ENCODE measurements around the gene TLCD3A. TPM values are rescaled to one million over a fixed set of nuclear protein-coding genes. Genes with fewer than 3 reads are reported as not detected.
"Not testable (repeated sequence)": the region's sequence is repeated elsewhere in the genome, so short reads cannot be mapped to it uniquely, and the experiment has no call there.

Gene TLCD3A
- total RNA-seq, 2 experiments from 2014 or later: 6.9 to 8.4 TPM

- peaks cover 12% of the 10 kb centered on the region for H3K4me1 Mint-ChIP-seq (ENCODE audit: low read depth)
- H3K36me3 Mint-ChIP-seq: peaks cover 45% of the 10 kb centered on the region
- ChIA-PET CTCF (no interaction called here), POLR2A (interaction anchor here (1.2 kb wide), 1 partner anchor 9 kb away, joined by 5 read pairs; no protein-coding TSS in a partner anchor)
- DNase-seq: no peak
- H3K27ac Mint-ChIP-seq: no peak overlapping the region
- intact Hi-C loops (cut with micrococcal nuclease): no loop called here
- H3K4me3 Mint-ChIP-seq: no peak overlapping the region
- H3K9me3 Mint-ChIP-seq: no peaks in the 10 kb centered on the region
- no peaks in the 10 kb centered on the region for H3K27me3 Mint-ChIP-seq
Observed at GRCh38 chr17:742147-742793, 9.9 kb downstream of the TLCD3A start.

GRCh38 chr17:743139-743538 is 10.7 kb downstream of the TLCD3A start:
- ChIA-PET CTCF (no interaction called here), POLR2A (no interaction called here)
- Mint-ChIP-seq H3K4me1 (ENCODE audit: low read depth) (peaks cover 15% of the 10 kb centered on the region), H3K4me3 (no peak overlapping the region), H3K27ac (no peak overlapping the region), H3K9me3 (no peaks in the 10 kb centered on the region), H3K36me3 (peaks cover 49% of the 10 kb centered on the region), H3K27me3 (no peaks in the 10 kb centered on the region)
- intact Hi-C loops (cut with micrococcal nuclease): no loop called here
- DNase-seq: no peak

GRCh38 chr17:744937-745336 is 12.5 kb downstream of the TLCD3A start:
- no peak overlapping the region for H3K27ac Mint-ChIP-seq

GRCh38 chr17:745406-745805 is 13.0 kb downstream of the TLCD3A start:
- no peak for DNase-seq
- Mint-ChIP-seq H3K4me1 (ENCODE audit: low read depth) (peaks cover 26% of the 10 kb centered on the region), H3K27ac (no peak overlapping the region), H3K27me3 (no peaks in the 10 kb centered on the region), H3K9me3 (no peaks in the 10 kb centered on the region), H3K36me3 (peaks cover 50% of the 10 kb centered on the region), H3K4me3 (no peak overlapping the region)
- CTCF ChIA-PET: interaction anchor here (1.3 kb wide), 1 partner anchor 236 kb away, joined by 3 read pairs; no protein-coding TSS in a partner anchor
- POLR2A ChIA-PET: no interaction called here
- intact Hi-C loops (cut with micrococcal nuclease): no loop called here

More at GRCh38 chr17:744937-745336, 12.5 kb downstream of the TLCD3A start:
- ChIA-PET POLR2A (no interaction called here), CTCF (no interaction called here)
- peaks cover 25% of the 10 kb centered on the region for H3K4me1 Mint-ChIP-seq (ENCODE audit: low read depth)
- H3K4me3 Mint-ChIP-seq: no peak overlapping the region
- peaks cover 53% of the 10 kb centered on the region for H3K36me3 Mint-ChIP-seq
- H3K27me3 Mint-ChIP-seq: no peaks in the 10 kb centered on the region
- H3K9me3 Mint-ChIP-seq: no peaks in the 10 kb centered on the region
- no peak for DNase-seq
- intact Hi-C loops (cut with micrococcal nuclease): no loop called here

- intact Hi-C loops (cut with micrococcal nuclease): no loop called here
- H3K27ac Mint-ChIP-seq: no peak overlapping the region
- DNase-seq: no peak
- CTCF ChIA-PET: interaction anchor here (1.3 kb wide), 1 partner anchor 235 kb away, joined by 3 read pairs; no protein-coding TSS in a partner anchor
- peaks cover 45% of the 10 kb centered on the region for H3K36me3 Mint-ChIP-seq
- no peaks in the 10 kb centered on the region for H3K27me3 Mint-ChIP-seq
- POLR2A ChIA-PET: no interaction called here
- H3K4me3 Mint-ChIP-seq: no peak overlapping the region
- H3K4me1 Mint-ChIP-seq (ENCODE audit: low read depth): peaks cover 25% of the 10 kb centered on the region
- no peaks in the 10 kb centered on the region for H3K9me3 Mint-ChIP-seq
Observed at GRCh38 chr17:746181-746580, 13.8 kb downstream of the TLCD3A start.

GRCh38 chr17:746783-747629 is 14.6 kb downstream of the TLCD3A start:
- POLR2A ChIA-PET: no interaction called here
- H3K4me3 Mint-ChIP-seq: no peak overlapping the region
- peaks cover 48% of the 10 kb centered on the region for H3K36me3 Mint-ChIP-seq
- H3K27ac Mint-ChIP-seq: no peak overlapping the region
- DNase-seq: no peak
- no peaks in the 10 kb centered on the region for H3K9me3 Mint-ChIP-seq
- intact Hi-C loops (cut with micrococcal nuclease): no loop called here
- CTCF ChIA-PET: interaction anchor here (1.3 kb wide), 1 partner anchor 234 kb away, joined by 3 read pairs; no protein-coding TSS in a partner anchor
- H3K4me1 Mint-ChIP-seq (ENCODE audit: low read depth): peaks cover 26% of the 10 kb centered on the region
- H3K27me3 Mint-ChIP-seq: no peaks in the 10 kb centered on the region

GRCh38 chr17:748604-749003 is 16.2 kb downstream of the TLCD3A start:
- H3K27me3 Mint-ChIP-seq; intact Hi-C loops (cut with micrococcal nuclease); H3K27ac Mint-ChIP-seq; POLR2A ChIA-PET; H3K9me3 Mint-ChIP-seq; H3K4me3 Mint-ChIP-seq; DNase-seq; CTCF ChIA-PET: not testable (repeated sequence)
- Mint-ChIP-seq H3K4me1 (ENCODE audit: low read depth) (peaks cover 35% of the 10 kb centered on the region), H3K36me3 (peaks cover 41% of the 10 kb centered on the region)

- POLR2A ChIA-PET; DNase-seq; H3K9me3 Mint-ChIP-seq; H3K27ac Mint-ChIP-seq; intact Hi-C loops (cut with micrococcal nuclease); H3K27me3 Mint-ChIP-seq; CTCF ChIA-PET: not testable (repeated sequence)
- H3K4me3 Mint-ChIP-seq: peak overlapping the region; percentile 0
- peaks cover 35% of the 10 kb centered on the region for H3K4me1 Mint-ChIP-seq (ENCODE audit: low read depth)
- peaks cover 34% of the 10 kb centered on the region for H3K36me3 Mint-ChIP-seq
Observed at GRCh38 chr17:749359-749758, 17.0 kb downstream of the TLCD3A start.

GRCh38 chr17:750431-751037 is 18.1 kb downstream of the TLCD3A start:
- Mint-ChIP-seq H3K4me1 (ENCODE audit: low read depth) (peaks cover 35% of the 10 kb centered on the region), H3K36me3 (peaks cover 38% of the 10 kb centered on the region), H3K4me3 (peak overlapping the region; percentile 97), H3K9me3 (peaks cover 6% of the 10 kb centered on the region), H3K27ac (no peak overlapping the region), H3K27me3 (no peaks in the 10 kb centered on the region)
- ChIA-PET CTCF (interaction anchor here (1.0 to 1.1 kb wide), 3 partner anchors 37 to 231 kb away, joined by 3 to 6 read pairs (median 5); partner anchors contain the start of gene VPS53), POLR2A (interaction anchor here (1.0 to 3.5 kb wide), 4 partner anchors 9 to 35 kb away, joined by 3 to 12 read pairs (median 4); partner anchors contain the start of genes GLOD4 and MRM3)
- DNase-seq: no peak
- intact Hi-C loops (cut with micrococcal nuclease): loop anchor here (2.0 to 5.0 kb wide), 2 partner anchors 32 to 338 kb away; partner anchors contain the start of genes GLOD4 and MRM3

GRCh38 chr17:751269-752001 is 19.0 kb downstream of the TLCD3A start:
- H3K9me3 Mint-ChIP-seq: peaks cover 9% of the 10 kb centered on the region
- H3K4me3 Mint-ChIP-seq: peak overlapping the region; percentile 97
- H3K36me3 Mint-ChIP-seq: peaks cover 32% of the 10 kb centered on the region
- ChIA-PET CTCF (interaction anchor here (1.1 to 2.0 kb wide), 5 partner anchors 14 to 339 kb away, joined by 3 to 7 read pairs (median 5); partner anchors contain the start of genes GLOD4, MRM3 and VPS53), POLR2A (interaction anchor here (1.0 to 3.5 kb wide), 4 partner anchors 10 to 36 kb away, joined by 3 to 12 read pairs (median 4); partner anchors contain the start of genes GLOD4 and MRM3)
- no peaks in the 10 kb centered on the region for H3K27me3 Mint-ChIP-seq
- H3K27ac Mint-ChIP-seq: peak overlapping the region; percentile 85
- peak; percentile 67 for DNase-seq
- peaks cover 35% of the 10 kb centered on the region for H3K4me1 Mint-ChIP-seq (ENCODE audit: low read depth)
- intact Hi-C loops (cut with micrococcal nuclease): loop anchor here (2.0 to 5.0 kb wide), 2 partner anchors 31 to 339 kb away; partner anchors contain the start of genes GLOD4 and MRM3

GRCh38 chr17:752002-752619 is 19.7 kb downstream of the TLCD3A start, which contains the start of gene GEMIN4:
TSS of gene GEMIN4 (minus strand) at chr17:752264. CDS start at chr17:752142, 122 bp downstream.
- Mint-ChIP-seq H3K27me3 (no peaks in the 10 kb centered on the region), H3K36me3 (peaks cover 32% of the 10 kb centered on the region), H3K9me3 (peaks cover 9% of the 10 kb centered on the region), H3K4me1 (ENCODE audit: low read depth) (peaks cover 35% of the 10 kb centered on the region), H3K27ac (peak within 1 kb of the TSS; percentile 87), H3K4me3 (peak within 1 kb of the TSS; percentile 97)
- ChIA-PET POLR2A (interaction anchor here (3.5 kb wide), 1 partner anchor 30 kb away, joined by 12 read pairs; the partner anchor contains the start of genes GLOD4 and MRM3), CTCF (interaction anchor here (1.0 to 2.2 kb wide), 7 partner anchors 13 to 340 kb away, joined by 3 to 12 read pairs (median 5); partner anchors contain the start of genes GLOD4, MRM3 and TIMM22)
- intact Hi-C loops (cut with micrococcal nuclease): loop anchor here (5.0 kb wide), 1 partner anchor 340 kb away; a partner anchor contains a TSS
- peak; percentile 98 for DNase-seq

All from activated CD4-positive, alpha-beta memory T cell treated with anti-CD3 and anti-CD28 coated beads for 36 hours (primary cell).